Measurements from ENCODE around the gene ANO9.

DNA sequence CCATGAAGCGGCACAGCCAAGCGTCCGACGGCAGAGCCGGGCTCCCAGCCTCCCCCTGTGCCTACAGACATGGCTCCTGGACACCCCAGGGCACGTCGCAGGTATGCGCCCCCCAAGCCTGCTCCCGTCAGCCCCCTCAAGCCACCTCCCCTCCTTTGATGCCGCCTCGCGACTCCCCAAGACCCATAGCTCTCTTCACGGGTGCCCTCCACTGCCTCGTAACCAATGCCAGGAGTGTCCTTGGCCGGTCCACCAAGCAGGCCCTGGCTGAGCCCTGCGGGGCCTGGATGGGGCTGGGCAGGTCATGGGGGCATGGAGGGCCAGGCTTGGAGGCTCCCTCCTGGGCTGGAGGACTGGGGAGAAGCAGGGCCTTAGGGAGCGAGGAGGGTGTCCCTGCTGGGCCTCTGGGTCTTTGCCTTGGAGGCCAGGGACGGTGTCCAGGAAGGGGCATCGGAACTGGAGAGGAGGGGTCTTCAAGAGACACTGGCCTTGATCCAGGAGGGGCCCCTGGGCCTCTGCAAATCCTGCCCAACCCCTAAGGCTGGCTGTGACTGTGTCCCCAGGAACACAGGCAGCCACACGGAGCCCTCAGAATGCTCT is 9.2 kb downstream of the ANO9 start:
- TF ChIP-seq, protein P1, sequence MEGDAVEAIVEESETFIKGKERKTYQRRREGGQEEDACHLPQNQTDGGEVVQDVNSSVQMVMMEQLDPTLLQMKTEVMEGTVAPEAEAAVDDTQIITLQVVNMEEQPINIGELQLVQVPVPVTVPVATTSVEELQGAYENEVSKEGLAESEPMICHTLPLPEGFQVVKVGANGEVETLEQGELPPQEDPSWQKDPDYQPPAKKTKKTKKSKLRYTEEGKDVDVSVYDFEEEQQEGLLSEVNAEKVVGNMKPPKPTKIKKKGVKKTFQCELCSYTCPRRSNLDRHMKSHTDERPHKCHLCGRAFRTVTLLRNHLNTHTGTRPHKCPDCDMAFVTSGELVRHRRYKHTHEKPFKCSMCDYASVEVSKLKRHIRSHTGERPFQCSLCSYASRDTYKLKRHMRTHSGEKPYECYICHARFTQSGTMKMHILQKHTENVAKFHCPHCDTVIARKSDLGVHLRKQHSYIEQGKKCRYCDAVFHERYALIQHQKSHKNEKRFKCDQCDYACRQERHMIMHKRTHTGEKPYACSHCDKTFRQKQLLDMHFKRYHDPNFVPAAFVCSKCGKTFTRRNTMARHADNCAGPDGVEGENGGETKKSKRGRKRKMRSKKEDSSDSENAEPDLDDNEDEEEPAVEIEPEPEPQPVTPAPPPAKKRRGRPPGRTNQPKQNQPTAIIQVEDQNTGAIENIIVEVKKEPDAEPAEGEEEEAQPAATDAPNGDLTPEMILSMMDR (IDR thresholded peaks at IDR 0.05), result no peak
- no peak for TF ChIP-seq POLR2A (IDR thresholded peaks at IDR 0.05)

Measured in heart left ventricle (tissue), 13 donors.